GM12891 (cell line): ENCODE data around the gene GOLT1B.

ENCODE experiments used
- POLR2A ChIP-seq: IDR thresholded peaks from 2 replicates; pipeline ENCODE4 v1.6.1; 2011; ENCODE audit warnings: low read depth, low read length, control low read depth
- POLR2AphosphoS5 ChIP-seq: IDR thresholded peaks from 2 replicates; pipeline ENCODE4 v1.6.1; 2011; ENCODE audit warnings: low read depth, low read length, control low read depth
- TAF1 ChIP-seq: IDR thresholded peaks from 2 replicates; pipeline ENCODE4 v1.6.1; 2011; ENCODE audit warnings: low read depth, low read length, control low read depth

DNA sequence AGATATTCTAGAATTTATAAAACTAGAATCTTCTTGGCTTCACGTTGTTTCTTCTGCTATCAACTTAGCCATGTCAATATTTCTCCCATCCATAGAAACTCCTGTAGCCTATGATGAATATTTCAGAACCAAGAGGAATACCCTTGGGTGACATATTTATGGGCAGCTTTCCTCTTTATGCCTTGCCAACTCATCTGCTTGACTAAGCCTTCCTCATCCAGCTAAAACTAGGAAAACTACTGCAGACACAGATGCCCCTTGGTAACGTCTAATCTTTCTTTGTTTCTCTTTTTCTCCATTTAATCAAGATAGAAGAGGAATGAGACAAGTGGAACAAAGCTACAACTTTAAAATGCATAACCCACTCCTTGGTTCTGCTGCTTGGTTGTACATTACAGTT, 6.3 kb downstream of the GOLT1B start:
- TF ChIP-seq POLR2AphosphoS5, result no peak
- no peak for TF ChIP-seq POLR2A
- no peak for TF ChIP-seq TAF1
